Measurements from ENCODE around the gene MCM3AP.

DNA sequence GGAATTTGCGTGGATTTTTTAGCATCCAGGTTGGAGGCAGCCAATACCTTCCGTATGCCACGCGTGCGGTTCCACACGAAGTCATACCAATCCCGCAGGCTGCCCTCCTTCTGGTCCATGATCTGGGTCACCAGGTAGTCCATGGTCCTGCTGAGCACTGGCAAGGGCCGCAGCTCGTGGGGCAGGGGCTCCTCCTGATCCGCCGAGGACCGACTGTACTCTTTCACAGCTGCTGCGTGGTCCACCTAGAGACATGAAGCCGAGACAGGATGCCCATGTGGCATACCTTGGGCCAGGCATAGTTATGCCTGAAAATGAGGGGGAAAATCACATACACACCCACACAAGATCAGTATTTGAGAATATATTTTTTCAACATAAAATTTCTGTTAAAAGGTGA lies 12.1 kb downstream of the MCM3AP start:
- TF ChIP-seq, protein P1, sequence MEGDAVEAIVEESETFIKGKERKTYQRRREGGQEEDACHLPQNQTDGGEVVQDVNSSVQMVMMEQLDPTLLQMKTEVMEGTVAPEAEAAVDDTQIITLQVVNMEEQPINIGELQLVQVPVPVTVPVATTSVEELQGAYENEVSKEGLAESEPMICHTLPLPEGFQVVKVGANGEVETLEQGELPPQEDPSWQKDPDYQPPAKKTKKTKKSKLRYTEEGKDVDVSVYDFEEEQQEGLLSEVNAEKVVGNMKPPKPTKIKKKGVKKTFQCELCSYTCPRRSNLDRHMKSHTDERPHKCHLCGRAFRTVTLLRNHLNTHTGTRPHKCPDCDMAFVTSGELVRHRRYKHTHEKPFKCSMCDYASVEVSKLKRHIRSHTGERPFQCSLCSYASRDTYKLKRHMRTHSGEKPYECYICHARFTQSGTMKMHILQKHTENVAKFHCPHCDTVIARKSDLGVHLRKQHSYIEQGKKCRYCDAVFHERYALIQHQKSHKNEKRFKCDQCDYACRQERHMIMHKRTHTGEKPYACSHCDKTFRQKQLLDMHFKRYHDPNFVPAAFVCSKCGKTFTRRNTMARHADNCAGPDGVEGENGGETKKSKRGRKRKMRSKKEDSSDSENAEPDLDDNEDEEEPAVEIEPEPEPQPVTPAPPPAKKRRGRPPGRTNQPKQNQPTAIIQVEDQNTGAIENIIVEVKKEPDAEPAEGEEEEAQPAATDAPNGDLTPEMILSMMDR (IDR thresholded peaks at IDR 0.05; ENCODE audit: poor library complexity), result no peak
- no peak for TF ChIP-seq EZH2 (IDR thresholded peaks at IDR 0.05; ENCODE audit: borderline replicate concordance)
- TF ChIP-seq EZH2phosphoT487 (IDR thresholded peaks at IDR 0.05; ENCODE audit: low read depth, severe bottlenecking, unreplicated experiment), result no peak

Data from hepatocyte (in vitro differentiated cells).